HL-60 (cell line): ENCODE data around the gene SEPTIN5.
"Not testable (repeated sequence)": the region's sequence is repeated elsewhere in the genome, so short reads cannot be mapped to it uniquely, and the experiment has no call there.

Experiments
- GABPA ChIP-seq: IDR thresholded peaks from 2 replicates; pipeline ENCODE4 v1.6.1; 2012; ENCODE audit warnings: low read depth
- TF ChIP-seq, protein P1 (sequence below): IDR thresholded peaks from one replicate; pipeline ENCODE4 v1.5.1; 2011; ENCODE audit warnings: low read length, control low read depth, inconsistent platforms; ENCODE audit not compliant: insufficient read depth

DNA sequence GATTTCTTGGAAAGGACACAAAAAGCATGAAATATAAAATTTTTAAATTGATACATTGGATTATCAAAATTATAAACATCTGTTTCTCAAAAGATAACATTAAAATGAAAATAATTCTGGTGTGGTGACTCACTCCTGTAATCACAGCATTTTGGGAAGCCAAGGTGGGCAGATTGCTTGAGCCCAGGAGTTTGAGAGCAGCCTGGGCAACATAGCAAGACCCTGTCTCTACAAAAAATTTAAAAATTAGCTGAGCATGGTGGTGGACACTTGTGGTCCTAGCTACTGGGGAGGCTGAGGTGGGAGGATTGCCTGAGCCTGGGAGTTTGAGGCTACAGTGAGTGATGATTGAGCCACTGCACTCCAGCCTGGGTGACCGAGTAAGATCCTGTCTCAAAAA, 16.4 kb upstream of the SEPTIN5 start:
- TF ChIP-seq, protein P1, sequence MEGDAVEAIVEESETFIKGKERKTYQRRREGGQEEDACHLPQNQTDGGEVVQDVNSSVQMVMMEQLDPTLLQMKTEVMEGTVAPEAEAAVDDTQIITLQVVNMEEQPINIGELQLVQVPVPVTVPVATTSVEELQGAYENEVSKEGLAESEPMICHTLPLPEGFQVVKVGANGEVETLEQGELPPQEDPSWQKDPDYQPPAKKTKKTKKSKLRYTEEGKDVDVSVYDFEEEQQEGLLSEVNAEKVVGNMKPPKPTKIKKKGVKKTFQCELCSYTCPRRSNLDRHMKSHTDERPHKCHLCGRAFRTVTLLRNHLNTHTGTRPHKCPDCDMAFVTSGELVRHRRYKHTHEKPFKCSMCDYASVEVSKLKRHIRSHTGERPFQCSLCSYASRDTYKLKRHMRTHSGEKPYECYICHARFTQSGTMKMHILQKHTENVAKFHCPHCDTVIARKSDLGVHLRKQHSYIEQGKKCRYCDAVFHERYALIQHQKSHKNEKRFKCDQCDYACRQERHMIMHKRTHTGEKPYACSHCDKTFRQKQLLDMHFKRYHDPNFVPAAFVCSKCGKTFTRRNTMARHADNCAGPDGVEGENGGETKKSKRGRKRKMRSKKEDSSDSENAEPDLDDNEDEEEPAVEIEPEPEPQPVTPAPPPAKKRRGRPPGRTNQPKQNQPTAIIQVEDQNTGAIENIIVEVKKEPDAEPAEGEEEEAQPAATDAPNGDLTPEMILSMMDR: not testable (repeated sequence)
- not testable (repeated sequence) for TF ChIP-seq GABPA
